ENCODE results near the gene SLCO2A1.

GRCh38 chr3:133995264-133995663, 34.5 kb downstream of the SLCO2A1 start:
- TF ChIP-seq CTCF (IDR thresholded peaks at IDR 0.05) (no peak), POLR2A (IDR thresholded peaks at IDR 0.05) (no peak)
